HG02571 (cell line): ENCODE data around the gene TMEM260.
"Not testable (repeated sequence)": the region's sequence is repeated elsewhere in the genome, so short reads cannot be mapped to it uniquely, and the experiment has no call there.

Experiments
- ATAC-seq: cut with Tn5 transposase; IDR thresholded peaks from one replicate; pipeline ENCODE4 v1.9.1; 2021; ENCODE audit warnings: mild to moderate bottlenecking, moderate library complexity; ENCODE audit not compliant: unreplicated experiment

The TMEM260 gene

GRCh38 chr14:56594428-56594827 lies 14.8 kb downstream of the TMEM260 start:
- ATAC-seq, result no peak

DNA sequence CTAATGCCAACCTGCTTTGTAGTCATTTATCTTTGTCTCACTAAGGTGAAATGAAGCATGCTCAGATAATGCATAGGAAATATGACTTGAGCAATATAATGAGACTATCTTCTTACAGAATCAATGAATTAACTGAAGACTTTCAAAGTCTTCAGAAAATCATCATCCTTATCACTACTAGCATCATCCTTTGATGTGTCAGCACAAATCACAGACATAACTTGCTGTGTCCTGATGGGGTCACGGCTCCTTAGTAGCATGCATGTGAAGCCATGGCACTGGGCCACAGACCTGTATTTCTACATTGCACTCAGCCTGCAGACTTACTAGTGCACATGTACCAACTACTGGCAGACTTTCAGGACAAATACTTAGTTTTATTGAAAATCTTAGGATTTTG lies 18.9 kb downstream of the TMEM260 start:
- ATAC-seq, result no peak

DNA sequence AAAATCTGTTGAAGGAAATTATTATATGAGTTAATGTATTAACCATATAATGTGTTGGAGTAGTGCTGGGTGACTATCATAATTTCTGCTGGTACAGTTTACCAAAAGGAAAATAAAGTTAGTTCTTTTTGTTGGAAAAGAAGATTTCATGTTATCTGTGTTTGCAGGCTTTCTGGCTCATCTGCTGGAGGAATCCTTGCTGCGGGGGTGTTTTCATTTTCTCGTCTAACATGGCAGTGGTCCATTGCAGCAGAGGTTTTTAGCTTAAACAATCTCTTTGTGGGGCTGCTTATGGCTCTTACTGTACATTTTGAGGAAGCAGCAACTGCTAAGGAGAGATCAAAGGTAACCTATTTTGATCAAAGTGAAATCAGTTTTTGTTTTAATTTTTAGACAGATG lies 24.1 kb downstream of the TMEM260 start:
- no peak for ATAC-seq

DNA sequence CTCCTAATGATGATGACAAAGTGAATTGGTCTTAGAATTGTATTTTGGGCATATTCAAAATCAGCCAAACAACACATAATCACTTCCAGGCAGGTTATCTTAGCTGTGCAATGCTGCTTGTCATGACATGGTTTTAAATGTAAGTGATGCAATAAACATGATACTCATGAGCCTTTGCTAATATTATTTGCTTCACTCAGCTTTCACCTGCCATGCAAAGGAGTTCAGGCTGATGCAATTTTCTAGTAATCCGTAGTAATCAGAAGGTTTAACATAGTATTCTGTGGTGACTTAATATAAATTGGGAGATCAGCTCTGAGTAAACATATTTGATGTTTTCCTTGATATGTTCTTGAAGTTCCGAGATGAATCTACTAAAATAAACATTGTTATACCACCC lies 29.1 kb downstream of the TMEM260 start:
- no peak for ATAC-seq

DNA sequence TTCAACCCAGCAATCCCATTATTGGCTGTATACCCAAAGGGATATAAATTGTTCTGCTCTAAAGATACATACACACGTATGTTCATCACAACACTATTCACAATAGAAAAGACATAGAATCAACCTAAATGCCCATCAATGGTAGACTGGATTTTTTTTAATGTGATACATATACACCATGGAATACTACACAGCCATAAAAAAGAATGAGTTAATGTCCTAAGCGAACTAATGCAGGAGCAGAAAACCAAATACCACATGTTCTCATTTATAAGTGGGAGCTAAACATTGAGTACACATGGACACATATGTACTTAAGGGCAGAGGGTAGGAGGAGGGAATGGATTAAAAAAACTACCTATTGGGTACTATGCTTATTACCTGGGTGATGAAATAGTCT lies 32.1 kb downstream of the TMEM260 start:
- not testable (repeated sequence) for ATAC-seq

DNA sequence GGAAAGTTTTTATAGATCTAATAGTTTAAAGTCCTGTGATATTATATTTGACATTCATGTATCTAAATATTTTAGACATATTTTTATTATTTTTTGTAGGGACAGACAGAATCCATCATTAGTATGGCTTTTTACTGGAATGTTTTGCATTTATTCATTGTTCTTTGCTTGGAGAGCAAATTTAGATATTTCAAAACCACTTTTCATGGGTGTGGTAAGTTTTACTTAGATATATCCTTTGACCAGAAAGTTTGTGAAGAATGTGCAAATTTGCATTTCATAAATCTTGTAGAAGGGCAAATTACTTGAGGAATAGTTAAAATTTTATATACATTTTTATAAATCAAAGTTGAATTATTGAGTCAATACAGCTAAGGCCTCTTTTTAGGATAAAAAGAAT lies 37.5 kb downstream of the TMEM260 start:
- no peak for ATAC-seq

GRCh38 chr14:56630707-56631106 lies 51.1 kb downstream of the TMEM260 start:
- ATAC-seq, result no peak

GRCh38 chr14:56632195-56632594 lies 52.6 kb downstream of the TMEM260 start:
- no peak for ATAC-seq

GRCh38 chr14:56633544-56633943 lies 53.9 kb downstream of the TMEM260 start:
- no peak for ATAC-seq

- ATAC-seq, result no peak
Measured at GRCh38 chr14:56635041-56635440, 55.4 kb downstream of the TMEM260 start.

DNA sequence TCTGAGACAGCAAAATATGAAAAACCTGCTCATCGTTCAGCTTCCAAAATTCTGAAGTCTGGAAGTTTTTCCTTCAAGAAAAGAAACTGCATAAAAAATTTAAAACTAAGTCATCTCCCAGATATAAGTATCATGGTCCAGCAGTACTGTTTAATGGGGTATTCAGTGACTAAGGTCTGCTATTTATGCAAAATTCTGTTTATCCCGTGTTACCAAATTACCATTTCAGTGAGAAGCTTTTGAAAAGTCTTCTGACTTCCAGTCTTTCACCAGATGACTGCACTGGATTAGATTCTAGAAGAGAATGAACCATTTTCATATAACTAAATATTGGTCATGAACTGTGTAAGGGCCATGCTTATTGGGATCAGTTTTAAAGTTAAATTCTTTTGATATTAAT lies 67.9 kb downstream of the TMEM260 start:
- no peak for ATAC-seq

DNA sequence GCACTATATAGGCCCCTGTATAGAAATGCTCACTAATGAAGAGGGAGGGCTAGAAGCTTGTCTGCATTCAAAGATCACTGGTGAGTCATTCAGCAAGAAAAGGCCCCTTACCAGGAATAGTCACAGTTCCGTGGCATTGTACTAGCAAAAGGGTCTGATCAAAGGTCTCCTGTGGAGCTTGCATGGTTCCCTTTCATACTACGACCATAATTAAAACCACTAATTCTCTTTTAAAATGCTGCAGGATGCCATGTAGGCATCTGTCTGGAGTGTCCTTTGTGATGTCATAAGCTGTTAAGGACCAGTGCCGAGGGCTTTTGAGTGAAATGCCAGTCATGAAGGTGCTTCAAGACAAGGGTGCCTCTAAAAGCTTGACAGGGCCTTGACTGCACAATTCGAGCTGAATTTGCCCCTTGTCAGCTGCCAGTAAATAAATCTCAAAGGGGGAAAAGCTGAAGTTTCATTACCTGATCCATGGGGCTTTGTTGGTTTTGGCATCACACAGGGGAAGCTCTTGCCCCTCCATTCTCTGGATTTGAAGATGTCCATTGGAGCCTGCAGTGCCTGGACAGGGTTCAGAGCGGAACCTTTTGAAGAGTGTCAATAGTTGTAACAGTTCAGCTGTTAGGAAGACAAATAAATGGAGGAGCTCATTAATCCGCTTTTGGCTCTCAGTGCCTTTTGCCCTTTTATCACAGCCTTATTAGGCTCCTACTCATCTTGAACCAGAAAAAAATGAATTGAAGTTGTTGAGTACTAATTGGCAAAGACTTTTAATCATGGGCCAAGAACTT lies 69.1 kb downstream of the TMEM260 start:
- ATAC-seq, result no peak

DNA sequence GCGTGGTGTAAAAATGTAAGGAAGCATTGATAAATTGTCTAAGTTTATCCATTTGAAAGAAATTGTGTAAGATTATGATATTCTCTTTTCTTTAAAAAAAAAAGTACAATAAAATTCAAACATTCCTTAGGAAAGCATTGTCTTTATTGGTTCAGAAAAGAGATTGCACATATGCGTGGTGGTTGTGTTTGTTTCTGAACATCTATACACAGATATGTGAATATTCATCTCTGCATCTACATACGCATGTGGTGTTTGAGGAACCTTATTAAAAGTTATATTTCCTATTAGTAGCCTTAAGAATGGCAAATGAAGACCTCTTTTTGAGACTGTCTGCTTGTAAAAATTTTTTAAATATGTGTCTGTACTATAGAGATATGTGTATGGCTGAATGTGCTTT lies 69.8 kb downstream of the TMEM260 start:
- no peak for ATAC-seq

DNA sequence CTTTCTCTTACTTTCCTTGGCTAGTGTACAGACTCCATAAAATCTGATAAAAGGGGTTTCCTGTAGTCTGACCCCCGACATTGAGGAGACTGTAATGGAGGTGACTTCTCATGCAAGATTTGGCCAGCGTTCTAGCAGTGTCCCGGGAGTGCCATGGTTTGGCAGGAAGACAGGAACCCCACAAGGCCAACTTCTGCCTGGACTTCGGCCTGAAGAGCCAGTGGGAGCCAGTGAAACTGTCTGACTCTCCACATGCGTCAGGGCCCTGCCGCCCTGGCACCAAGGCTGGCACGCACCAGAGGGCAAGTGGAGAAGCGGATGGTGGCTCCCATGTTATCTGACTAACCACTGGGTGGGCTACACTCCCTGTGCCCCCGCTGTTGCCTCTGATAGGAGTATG lies 70.5 kb downstream of the TMEM260 start:
- no peak for ATAC-seq

DNA sequence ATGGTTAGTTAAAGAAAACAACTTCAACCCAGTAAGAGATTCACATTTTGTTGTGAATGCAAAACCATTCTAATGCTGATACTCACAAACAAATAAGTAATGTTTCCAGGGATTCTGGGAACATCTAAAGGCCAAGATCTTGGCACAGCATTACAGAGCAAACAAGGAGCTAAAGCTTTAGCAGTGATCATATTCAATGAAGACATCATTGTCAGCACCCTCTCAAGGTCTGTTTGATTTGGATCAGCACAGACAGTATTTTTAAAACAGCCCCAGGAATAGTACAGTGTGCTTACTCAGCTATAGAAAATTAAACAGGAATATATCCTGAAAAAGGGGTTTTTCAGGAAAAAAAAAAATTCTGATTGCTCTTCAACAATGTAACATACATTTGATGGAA lies 71.4 kb downstream of the TMEM260 start:
- ATAC-seq, result no peak

GRCh38 chr14:56657604-56658003 lies 78.0 kb downstream of the TMEM260 start:
- ATAC-seq, result no peak

DNA sequence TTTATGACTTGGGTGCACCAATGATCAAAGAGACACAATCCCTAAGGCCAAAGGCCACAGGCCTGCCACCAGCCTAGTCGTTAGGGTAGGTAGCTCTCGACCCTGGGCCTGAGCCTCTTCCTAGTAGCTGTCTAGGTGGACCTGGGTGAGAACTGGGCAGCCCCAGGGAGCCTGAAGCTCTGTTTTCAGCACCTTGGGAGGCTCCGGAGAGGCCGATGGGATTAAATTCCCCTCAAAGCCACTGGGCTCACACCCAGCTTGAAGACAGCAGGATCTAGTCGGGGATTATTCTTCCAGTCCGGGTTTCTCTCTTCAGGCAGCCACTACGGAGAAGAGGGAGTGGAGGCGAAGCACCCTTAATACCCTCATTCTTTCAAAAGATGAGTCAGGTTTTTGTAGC lies 79.8 kb downstream of the TMEM260 start:
- no peak for ATAC-seq

- no peak for ATAC-seq
Measured at GRCh38 chr14:56659964-56660551, 80.5 kb downstream of the TMEM260 start.

- ATAC-seq, result no peak
Measured at GRCh38 chr14:56660677-56661389, 81.2 kb downstream of the TMEM260 start.

DNA sequence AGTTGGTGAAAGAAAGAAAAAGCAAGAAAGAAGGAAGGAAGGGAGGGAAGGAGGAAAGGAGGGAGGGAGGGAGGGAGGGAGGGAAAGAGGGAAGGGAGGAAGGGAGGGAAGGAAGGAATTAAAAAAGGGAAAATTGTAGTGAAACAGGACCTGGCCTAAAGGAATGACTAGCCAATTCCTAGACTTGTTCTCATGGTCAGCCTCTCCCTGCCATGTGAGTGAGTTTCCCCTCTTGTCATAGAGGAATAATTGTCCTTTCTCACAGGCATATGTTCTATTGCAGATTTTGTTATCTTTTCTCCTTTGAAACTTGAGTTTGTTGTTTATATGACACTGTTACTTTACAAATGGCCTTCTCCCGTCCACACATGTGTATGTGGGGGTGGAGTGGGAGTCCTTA lies 81.9 kb downstream of the TMEM260 start:
- no peak for ATAC-seq

DNA sequence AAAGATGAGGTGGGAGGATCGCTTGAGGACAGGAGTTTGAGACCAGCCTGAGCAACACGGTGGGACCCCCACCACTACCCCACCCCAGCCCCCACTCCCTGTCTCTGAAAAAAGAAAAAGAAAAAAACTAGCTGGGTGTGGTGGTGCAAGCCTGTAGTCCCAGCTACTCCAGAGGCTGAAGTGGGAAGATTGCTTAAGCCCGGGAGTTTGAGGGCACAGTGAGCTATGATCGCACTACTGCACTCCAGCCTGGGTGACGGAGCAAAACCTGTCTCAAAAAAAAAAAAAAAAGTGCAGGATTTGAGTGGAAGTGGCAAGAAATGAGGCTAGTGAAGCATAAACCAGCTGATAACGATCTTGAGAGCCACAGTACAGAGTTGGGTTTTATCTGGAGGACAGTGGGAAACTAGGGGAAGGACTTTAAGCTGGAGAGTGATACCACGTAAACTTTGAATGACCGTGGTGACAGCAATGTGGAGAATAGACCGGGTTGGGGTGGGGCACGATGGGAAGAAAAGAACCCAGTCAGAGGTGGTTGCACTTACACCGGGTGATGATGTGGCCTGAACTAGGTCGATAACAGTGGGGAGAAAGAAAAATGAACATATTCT lies 85.3 kb downstream of the TMEM260 start:
- ATAC-seq, result no peak

- ATAC-seq, result no peak
Measured at GRCh38 chr14:56666294-56666693, 86.7 kb downstream of the TMEM260 start.
